Hematopoietic multipotent progenitor cell treated with erythropoietin and hydrocortisone succinate and interleukin-3 and kit ligand, for 17 days (in vitro differentiated cells): Measurements from ENCODE around the gene RAMAC.
A peak's percentile ranks its signal among the peaks of the same experiment; 100 is the strongest.
"Not testable (repeated sequence)": the region's sequence is repeated elsewhere in the genome, so short reads cannot be mapped to it uniquely, and the experiment has no call there.

Experiments used
- DNase-seq: peaks from one replicate; pipeline ENCODE4 v3.0.0-alpha.2; 2015; ENCODE audit warnings: low spot score

Gene RAMAC

DNA sequence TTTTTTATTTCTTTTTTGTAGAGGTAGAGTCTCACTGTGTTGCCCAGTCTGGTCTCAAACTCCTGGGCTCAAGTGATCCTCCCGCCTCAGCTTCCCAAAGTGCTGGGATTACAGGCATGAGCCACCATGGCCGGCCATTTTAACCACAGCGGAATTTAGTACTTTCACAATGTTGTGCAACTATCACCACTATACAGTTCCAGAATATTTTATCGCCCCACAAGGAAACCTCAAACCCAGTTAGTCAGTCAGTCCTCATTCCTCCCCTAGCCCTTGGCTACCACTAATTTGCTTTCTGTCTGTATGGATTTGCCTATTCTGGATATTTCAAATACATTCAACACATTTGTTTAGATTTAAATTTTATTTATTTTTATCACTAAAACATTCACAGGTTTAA lies 17.9 kb upstream of the RAMAC start:
- no peak for DNase-seq

DNA sequence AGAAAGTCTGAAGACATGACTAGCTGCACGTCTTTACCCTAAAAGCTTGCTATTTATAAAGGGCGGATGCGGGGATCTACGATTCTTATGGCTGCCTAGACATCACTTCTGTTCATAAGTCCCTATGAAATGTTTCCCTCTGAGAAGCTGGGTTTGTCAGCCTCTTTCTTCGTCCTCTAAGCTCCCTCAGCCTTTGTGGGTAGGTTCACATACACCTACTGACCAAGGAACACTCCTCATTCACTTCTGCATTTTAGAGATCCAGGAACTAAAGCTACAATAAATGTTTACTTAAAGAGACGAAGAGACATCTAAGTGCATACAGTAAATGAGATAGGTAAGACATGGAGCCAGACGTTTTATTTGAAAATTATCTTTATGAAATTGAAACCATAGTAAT lies 16.7 kb upstream of the RAMAC start:
- DNase-seq = no peak

DNA sequence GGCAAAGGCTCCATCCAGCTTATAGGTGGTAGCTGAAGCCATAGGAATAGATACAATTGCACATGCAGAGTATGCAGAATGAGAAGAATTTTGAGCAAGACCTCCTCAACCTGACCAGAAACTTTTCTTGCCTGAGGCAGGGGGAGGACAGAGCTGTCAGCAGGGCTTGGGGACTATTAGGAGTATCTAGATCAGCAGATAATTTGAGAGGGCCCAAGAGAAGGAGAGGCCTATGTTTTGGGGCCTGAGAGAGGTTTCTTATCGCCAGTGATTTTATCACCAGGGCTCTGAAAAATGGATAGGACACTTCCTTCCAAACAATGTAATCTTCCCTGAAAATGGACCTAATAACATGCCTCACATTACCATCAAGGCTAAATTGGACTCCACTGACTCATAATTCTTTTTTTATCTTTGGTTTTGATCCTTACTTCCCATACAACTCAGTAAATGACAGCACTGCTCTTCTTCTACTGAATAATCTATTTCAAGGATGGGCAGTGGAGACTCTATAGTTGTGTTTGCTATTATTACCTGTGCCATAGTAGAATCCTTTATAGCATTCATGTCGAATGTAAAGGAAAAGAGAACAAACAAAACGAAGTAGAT lies 15.8 kb upstream of the RAMAC start:
- DNase-seq = no peak

DNA sequence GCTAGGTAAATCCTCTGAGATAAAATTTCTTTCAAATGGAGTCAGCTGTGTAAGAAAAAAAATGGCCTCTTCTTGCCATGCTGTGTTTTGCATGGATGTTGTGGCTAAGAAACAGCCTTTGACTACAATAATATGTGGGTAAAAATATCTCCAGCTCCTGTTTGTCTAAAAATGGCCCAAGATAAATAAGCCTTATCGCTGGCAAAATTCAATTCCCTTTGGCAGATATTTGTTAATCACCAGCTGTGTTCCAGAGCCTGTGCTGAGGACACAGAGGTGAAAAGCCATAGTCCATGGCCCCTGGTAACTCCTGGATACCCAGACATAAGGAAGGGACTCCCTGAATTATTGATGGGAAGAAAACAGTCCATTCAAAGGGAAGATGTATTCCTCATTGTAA lies 15.3 kb upstream of the RAMAC start:
- DNase-seq = no peak

DNA sequence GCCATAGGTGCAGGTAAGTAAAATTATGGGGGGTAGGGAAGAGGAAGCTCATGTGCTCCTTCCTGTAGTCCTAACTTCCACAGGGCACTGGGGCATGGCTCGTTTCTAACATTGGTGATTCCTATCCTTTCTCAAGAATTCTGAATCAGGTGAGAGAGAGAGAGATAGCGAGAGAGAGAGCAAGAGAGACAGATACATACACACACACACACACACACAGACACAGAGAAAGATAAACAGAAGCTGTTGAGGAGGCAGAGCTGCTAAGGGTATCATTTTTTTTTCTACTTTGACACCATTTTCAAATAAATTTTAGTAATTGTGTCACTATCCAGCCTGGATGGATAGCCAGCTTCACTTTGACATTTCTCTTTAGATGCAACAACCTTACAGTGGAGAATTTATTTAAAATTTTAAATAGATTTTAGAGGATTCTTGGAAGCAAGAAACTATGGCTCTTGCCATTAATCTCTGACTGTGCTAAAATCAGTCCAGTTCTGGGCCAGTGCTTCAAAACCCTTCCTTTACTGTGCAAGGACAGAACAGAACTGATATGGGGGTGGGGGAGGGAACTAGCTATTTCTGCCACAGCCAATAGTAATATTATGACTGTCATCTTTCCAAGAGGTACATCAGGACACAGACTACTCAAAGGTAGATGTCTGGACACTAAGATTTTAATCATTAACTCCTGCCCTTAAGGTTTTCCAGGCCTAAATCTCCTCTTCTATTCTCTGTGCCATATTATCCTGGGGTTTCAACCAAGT lies 14.6 kb upstream of the RAMAC start:
- no peak for DNase-seq

DNA sequence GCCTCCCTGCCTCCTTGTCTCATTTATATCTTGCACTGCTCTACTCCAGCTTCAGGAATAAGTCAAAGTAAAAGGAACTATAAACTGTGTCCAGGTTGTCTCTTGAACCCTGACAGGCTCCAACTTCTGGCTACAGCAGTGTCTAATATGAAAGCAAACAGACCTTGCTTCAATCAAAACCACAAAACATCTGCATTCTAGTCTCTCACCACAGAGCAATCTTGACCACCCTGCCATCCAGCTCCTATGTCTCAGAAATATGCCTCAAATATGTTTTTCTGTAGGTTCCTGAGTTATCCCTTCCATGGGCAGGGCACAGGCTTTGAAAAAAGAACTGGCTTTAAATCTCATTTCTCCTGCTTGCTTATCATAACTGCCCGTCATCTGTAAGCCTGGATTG lies 13.0 kb upstream of the RAMAC start:
- DNase-seq = no peak

DNA sequence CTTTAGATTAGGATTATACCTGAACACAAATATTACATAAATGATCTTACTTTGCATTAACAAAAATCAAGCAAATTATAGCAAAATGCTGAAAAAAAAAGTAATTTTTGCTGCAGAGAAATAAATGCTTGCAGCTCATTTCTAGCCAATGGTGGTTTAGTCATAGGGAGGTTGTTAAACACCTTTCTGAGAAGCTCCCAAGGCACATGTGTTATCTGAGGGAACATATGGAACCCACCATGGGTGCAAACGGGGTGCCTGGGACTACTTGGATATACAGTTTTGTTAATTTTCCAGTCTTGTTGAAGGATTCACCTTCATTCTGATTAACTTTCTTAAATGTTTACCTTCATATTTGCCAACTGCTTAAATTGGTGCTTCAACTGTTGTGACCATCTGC lies 8.9 kb upstream of the RAMAC start:
- DNase-seq = no peak

DNA sequence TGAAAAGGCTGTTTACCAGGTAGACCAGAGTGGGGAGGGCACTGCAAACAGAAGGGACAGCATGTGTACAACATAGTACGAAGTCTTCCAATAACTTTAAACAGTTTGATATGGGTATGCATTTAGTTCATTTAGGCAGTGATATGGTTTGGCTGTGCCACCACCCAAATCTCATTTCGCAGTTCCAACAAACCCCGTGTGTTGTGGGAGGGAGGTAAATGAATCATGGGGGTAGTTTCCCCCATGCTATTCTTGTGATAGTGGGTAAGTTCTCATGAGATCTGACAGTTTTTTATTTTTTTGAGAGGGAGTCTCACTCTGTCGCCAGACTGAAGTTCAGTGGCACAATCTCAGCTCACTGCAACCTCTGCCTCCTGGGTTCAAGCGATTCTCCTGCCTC lies 7.6 kb upstream of the RAMAC start:
- no peak for DNase-seq

DNA sequence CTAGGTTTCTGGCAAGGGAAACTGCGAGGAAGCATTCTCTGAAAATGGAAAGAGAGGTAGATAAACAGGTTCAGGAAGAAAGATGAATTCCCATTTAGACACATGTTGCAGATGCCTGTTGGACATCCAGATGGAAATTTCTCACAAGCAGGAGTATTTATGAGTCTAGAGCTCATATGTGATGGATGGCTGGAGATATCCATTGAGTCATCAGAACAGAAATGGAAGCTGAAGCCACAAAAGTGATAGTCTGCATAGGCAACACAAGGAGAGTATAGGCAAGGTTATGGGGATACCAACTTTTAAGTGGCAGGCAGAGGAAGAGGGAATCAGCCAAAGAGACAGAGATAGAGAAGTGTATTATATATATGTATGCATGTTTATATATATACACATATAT lies 6.3 kb upstream of the RAMAC start:
- no peak for DNase-seq

DNA sequence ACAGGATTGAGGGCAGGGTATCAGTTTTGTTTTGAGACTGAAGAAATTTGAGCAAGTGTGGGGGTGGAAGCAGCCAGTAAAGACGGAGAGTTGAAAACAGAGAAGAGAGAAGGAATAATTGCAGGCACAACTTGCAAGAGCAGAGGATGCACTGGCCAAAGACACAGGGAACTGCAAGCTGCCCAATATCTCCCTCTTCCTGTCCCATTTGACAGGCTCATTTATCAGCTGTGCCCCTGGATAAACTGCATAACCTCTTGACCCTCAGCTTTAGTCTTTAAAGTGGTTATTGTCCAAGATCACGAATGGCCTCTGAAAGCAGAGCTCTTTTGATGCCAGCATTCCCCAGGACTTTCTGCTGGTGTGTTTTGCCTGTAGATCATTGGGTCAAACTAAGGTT lies 5.0 kb upstream of the RAMAC start:
- DNase-seq = no peak

DNA sequence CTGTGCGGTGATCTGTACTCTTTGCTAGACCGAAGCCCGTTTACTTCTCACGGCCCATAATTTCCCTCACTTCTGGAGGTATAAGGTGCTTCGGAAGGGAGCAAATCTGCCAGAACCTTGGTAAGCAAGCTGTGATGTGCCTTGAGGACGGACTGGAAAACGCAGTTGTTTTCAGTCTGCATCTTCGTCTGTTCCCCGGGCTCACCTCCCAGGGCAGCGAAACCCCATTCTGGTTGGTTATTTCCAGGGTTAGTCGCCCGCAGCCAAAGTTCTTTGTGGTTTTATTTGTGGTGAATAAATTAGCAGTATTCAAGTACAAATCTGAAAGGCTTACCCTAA lies 401 bp downstream of the RAMAC start:
- DNase-seq = no peak

DNA sequence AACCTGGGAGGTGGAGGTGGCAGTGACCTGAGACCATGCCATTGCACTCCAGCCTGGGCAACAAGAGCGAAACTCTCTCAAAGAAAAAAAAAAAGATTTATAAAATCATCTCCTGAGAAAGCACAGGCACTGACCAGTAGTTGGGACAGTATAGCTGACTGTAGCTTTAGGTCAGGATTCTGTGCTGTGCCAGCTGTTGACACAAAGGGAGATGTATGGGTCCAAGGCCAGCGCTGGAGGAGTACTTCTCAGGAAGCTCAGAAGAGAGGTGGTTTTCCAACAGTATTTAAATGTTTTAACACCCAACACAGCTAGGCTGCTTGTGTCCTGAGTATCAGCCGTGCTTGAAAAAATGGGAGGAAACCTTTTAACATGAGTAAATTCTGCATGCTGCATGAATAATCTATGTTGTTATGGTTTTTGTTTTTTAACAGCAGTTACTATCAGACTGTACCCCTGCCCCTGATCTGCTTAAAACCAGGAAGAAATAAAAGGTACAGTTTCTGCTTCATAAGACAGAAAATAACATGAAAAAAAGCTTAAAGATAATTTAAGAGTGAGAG lies 6.5 kb downstream of the RAMAC start:
- no peak for DNase-seq

DNA sequence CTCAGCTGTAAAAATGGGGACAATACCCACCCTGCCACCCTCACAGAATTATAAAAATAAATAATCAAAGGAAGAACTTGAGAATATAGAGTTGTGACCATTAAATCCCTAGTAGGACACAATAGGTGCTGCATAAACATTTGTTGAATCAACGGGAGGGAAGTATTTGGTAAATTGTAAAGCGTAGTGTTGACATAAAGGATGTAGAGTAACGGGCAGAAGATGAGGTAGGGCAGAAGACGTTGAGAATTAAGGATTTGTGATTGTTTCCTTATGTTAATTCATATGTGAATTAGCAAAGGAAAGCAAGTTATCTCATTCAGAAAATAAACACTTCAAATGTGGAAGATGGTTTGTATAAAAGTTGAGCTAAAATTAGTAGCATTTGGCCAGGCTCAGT lies 7.1 kb downstream of the RAMAC start:
- DNase-seq = no peak

DNA sequence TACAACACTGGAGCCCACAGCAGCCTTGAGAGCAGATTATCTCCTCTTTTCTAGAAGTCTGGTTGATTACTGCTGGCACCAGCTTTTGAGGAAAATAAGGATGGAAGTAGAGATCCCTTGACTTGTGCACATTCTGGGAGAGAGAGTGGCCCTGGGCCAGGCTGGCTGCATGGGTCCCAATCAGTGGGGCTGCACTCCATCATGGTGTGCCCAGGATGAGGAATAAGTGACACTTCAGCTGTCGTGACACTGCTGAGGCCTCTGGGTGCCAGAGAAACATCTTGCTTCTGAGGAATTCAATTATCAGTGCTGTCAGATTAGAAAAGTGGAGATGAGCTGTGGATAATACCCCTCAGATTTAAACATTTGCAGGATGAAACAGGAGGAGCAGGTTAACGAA lies 9.1 kb downstream of the RAMAC start:
- no peak for DNase-seq

DNA sequence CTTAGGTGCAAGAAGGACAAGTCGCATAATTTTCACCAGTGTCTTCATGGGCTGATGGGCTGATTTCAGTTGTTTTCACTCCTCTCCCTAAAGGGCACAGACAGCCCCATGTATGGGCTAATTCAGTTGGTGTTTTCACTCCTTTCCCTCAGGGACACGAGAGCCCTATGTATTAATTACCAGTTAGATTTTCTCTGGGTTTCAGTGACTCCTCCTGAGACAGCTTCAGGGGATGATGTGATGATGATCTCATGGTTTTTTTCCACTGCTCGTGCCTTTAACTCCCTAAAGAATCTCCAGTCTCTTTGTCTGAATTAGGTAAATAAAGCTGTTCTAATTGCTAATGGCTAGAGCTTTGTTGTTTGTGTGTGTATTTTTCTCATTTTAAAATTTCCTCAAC lies 9.9 kb downstream of the RAMAC start:
- no peak for DNase-seq

DNA sequence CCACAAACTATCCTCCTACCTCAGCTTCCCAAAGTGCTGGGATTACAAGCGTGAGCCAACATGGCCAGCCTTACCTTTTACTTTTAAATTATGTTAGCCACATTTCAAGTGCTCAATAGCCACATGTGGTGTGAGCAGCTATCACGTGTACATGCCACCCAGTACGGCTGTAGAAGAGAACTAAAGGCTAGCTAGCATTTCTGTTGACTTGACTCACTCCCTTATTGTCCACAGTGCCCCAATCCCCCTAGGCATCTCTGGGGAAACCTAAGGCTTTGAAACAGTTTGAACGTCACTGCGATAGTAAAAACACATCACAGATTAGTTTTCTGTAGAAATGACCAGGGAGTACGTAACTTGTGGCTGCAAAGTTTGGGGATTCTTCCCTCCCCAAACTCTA lies 13.4 kb downstream of the RAMAC start:
- DNase-seq = no peak

DNA sequence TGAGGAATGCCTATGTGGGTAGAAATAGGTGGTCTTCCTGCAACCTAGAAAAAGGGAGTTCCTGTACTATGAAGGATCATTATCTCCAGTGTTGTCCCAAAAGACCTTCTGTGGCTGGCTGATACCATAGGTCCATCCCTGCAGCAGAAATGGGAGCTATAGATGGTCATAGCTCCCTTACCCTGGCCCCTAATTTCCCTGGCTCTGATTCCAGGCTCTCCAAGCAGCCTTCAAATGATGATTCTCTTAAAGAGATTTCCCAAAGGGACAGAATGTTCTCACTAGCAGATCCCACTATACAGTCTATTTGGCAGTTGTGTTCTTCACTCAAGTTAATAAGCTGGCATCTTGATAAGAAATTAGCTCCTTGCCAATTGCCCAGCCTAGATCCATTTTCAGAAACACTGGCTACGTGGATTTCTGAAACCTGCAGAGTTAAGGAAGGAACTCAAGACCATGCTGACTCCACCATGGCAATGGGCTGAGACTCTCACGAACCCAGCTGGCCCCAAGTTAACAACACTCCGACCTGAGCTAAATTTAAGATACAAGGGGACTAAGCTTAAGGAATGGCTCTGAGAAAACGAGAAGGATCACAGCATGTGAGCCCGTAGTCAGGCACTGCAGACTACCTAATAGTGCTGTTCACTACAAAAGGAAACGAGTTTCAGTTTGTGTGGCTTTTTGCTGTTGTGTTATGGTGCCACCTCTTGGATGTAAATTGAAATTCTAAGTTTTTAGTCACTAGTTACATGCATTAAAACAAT lies 14.1 kb downstream of the RAMAC start:
- DNase-seq = peak; percentile 84

DNA sequence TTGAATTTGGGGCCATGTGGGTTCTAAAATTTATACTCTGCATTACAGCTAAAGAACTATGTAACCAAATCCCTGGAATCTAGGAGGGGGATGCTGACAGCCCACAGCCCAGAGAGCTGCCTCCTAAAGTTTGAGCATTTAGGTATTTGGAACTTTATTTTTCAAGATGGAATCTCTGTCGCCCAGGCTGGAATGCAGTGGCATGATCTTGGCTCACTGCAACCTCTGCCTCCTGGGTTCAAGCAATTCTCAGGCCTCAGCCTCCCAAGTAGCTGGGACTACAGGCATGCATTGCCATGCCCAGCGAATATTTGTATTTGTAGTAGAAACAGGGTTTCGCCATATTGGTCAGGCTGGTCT lies 14.6 kb downstream of the RAMAC start:
- DNase-seq = not testable (repeated sequence)

DNA sequence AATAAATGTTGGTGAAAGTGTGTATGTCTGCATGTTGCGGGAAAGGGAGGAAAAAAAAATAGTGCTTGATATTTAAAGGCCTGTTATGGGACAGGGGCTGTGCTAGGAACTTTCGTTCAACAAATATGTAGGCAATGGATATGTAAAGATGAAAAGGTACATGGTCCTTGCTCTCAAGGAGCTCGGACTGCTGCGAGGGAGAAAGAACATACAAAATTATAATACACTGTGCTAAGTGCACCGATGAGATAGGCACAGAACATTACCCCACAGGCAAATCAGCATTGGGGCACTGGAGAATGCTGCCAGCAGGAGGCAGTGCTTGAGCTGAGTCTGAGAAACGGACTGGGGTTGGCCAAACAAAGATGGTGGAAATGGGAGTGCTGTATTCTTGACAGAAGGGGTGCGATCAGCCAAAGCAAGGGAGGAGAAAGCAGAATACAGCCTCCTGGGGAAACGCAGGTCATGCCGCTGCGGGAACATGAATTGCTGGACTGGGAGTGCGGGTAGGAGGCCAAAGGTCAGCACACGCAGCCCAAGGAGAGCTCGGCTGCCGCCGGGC lies 24.8 kb downstream of the RAMAC start:
- DNase-seq = peak; percentile 87

DNA sequence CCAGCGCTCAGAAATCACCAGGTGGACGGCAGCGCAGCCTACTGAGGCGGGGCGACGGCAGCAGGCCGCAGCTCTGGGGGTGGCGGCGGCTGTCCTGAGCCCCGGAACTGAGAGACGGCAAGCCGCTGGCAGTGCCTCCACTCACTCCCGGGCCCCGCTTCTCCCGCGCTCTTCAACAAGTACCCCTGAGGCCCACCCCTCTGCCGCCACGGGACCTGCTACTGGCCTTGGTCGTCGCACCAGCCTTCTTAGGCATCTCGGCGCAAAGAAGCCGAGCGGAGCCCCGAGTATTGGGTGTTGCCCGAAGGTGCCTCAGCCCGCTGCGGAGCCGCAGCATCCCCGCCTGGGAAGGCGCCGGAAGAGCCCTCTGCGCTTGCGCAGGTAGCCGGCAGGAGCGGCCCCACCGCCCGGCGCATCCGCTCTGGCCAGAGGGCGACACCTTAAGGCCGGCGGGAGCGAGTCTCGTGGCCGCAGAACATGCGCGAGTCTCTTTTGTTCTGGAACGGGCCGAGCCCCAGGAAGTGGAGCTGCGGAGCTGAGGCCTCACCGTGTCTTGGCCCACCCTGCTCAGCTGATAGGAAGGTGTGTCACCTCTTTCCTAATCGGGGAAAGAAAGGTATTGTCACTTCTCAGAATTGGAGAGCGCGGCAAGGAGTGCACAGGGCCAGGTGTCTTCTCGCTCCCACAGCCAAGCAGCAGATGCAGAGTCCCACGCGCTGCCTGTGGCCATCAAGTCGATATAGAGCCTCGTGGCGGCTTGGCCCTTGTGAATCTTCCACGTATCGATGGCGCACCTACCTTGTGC lies 25.5 kb downstream of the RAMAC start, which contains the start of gene C15orf40:
Gene C15orf40, minus strand, starts transcription at position 369 of the 805 bp plus-strand sequence. Its CDS starts 32 bp downstream, at position 337.
- DNase-seq = peak; percentile 94

DNA sequence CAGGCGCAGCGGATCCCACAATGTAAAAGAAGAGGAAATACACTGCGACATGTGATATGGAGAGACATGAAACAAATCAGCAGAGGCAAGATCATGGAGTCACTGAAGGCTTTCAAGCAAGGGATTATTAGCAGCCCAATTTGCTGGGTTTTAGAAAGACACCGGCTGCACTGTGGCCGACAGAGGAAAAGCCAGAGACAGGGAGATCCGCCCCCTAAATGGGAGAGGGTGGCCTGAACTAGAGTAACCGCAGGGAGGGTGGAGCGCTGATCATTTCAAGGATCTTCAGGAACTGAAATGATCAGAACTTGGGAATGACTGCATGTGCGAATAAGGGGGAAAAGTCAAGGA lies 26.0 kb downstream of the RAMAC start:
- DNase-seq = no peak

DNA sequence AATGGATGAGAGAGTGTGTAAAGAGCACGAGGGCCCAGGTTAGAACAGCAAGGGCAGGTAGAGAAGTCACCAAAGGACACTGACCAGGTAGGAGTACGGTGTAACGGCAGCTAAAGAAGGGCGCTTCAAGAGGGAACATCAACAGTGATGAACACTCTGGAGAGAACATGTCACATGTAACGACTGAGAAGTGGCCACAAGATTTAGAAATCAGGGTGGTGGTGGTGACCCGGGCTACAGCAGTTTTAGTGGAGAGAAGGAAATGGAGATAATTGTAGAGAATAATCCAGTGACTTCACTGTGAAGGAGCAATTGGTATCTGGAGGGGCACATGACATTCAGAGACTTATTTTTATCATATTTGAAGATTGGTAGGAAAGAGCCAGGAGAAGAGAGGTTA lies 26.6 kb downstream of the RAMAC start:
- no peak for DNase-seq
